Measurements from ENCODE around the gene ARL6IP6. TPM values are rescaled to one million over a fixed set of nuclear protein-coding genes. Genes with fewer than 3 reads are reported as not detected.
"Not testable (repeated sequence)": the region's sequence is repeated elsewhere in the genome, so short reads cannot be mapped to it uniquely, and the experiment has no call there.

Gene ARL6IP6
- polyA plus RNA-seq, 3 donors: 23.3 to 24.7 (median 23.4) TPM

- H3K27ac Mint-ChIP-seq: peak overlapping the region in 1 of 7 donors; percentile 4
- 100% methylated on average over 2 of the region's 4 CpGs for WGBS (ENCODE audit: insufficient coverage)
- H3K4me1 ChIP-seq (ENCODE audit: control insufficient read depth in 1 of 2, insufficient read depth in 2 of 2, low read length in 2 of 2): no peaks in the 10 kb centered on the region
- TF ChIP-seq CTCF (IDR thresholded peaks at IDR 0.05): no peak
- intact Hi-C loops (cut with micrococcal nuclease): no loop called here
- H3K4me3 Mint-ChIP-seq: no peak overlapping the region
- no peak for DNase-seq
- no peaks in the 10 kb centered on the region for H3K27me3 Mint-ChIP-seq (ENCODE audit: low read depth in 3 of 3)
- no peaks in the 10 kb centered on the region for H3K9me3 ChIP-seq (replicated peaks in 1 of 2; ENCODE audit: control insufficient read depth in 1 of 2, insufficient read depth in 1 of 2, low read length in 2 of 2)
- H4K20me1 ChIP-seq (ENCODE audit: insufficient read depth, low read length): no peaks in the 10 kb centered on the region
- no peaks in the 10 kb centered on the region for H3K4me1 Mint-ChIP-seq
- H3K4me2 ChIP-seq (replicated peaks; ENCODE audit: extremely low read depth, low read length, poor library complexity, severe bottlenecking): no peak overlapping the region
- peaks cover 0 to 2% (median 0%) of the 10 kb centered on the region in 7 donors for H3K9me3 Mint-ChIP-seq
- H3K36me3 ChIP-seq (replicated peaks in 1 of 2; ENCODE audit: control insufficient read depth in 1 of 2, insufficient read depth in 2 of 2, low read length in 2 of 2): peaks cover 32 to 67% of the 10 kb centered on the region in 2 donors
- no peak overlapping the region for H3K4me3 ChIP-seq (replicated peaks in 1 of 3; ENCODE audit: low read depth in 2 of 3, low read length in 3 of 3)
- peaks cover 43 to 48% of the 10 kb centered on the region in 2 donors for H3K36me3 Mint-ChIP-seq
- no peak overlapping the region for H3K27ac ChIP-seq (ENCODE audit: low read depth in 1 of 2, low read length in 2 of 2)
- H3K9ac ChIP-seq (ENCODE audit: insufficient read depth, low read length, poor library complexity, severe bottlenecking): no peak overlapping the region
- H3K27me3 ChIP-seq (ENCODE audit: control insufficient read depth in 2 of 2, insufficient read depth in 2 of 2, low read length in 2 of 2): no peaks in the 10 kb centered on the region
- no peak overlapping the region for H2AFZ ChIP-seq (ENCODE audit: insufficient read depth, low read depth, low read length, poor library complexity, severe bottlenecking)
- H3K79me2 ChIP-seq (ENCODE audit: insufficient read depth, low read length): no peaks in the 10 kb centered on the region
Observed at GRCh38 chr2:152761214-152761613, 42.8 kb downstream of the ARL6IP6 start.

DNA sequence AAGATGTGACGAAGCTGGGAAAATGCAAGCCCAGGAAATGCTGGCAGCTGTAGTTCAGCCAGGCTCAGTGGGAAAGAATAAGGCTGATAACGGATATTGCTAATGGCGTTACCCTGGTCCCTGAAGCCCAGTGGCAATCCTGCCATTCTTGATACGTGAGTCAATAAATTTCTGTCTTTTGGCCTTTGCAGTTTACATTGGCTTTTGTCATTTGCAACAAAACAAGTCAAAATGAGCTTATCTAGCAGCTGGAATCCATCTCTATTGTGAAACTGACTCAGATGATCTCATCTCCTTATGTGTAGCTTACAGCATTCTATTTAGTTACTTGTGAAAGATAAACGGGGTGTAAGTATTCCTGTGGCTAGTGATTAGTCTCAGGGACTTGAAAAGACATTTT, 43.8 kb downstream of the ARL6IP6 start:
- no peak overlapping the region for H3K4me3 ChIP-seq (replicated peaks in 1 of 3; ENCODE audit: low read depth in 2 of 3, low read length in 3 of 3)
- no peak for TF ChIP-seq CTCF (IDR thresholded peaks at IDR 0.05)
- no peaks in the 10 kb centered on the region for H3K9me3 ChIP-seq (replicated peaks in 1 of 2; ENCODE audit: control insufficient read depth in 1 of 2, insufficient read depth in 1 of 2, low read length in 2 of 2)
- DNase-seq: no peak
- H3K36me3 Mint-ChIP-seq: peaks cover 34 to 39% of the 10 kb centered on the region in 2 donors
- H3K79me2 ChIP-seq (ENCODE audit: insufficient read depth, low read length): no peaks in the 10 kb centered on the region
- H3K36me3 ChIP-seq (replicated peaks in 1 of 2; ENCODE audit: control insufficient read depth in 1 of 2, insufficient read depth in 2 of 2, low read length in 2 of 2): peaks cover 25 to 57% of the 10 kb centered on the region in 2 donors
- intact Hi-C loops (cut with micrococcal nuclease): no loop called here
- peaks cover 0 to 2% (median under 1%) of the 10 kb centered on the region in 7 donors for H3K9me3 Mint-ChIP-seq
- H3K27me3 Mint-ChIP-seq (ENCODE audit: low read depth in 3 of 3): no peaks in the 10 kb centered on the region
- H3K4me1 Mint-ChIP-seq: no peaks in the 10 kb centered on the region
- H3K27ac ChIP-seq (ENCODE audit: low read depth in 1 of 2, low read length in 2 of 2): no peak overlapping the region
- H2AFZ ChIP-seq (ENCODE audit: insufficient read depth, low read depth, low read length, poor library complexity, severe bottlenecking): no peak overlapping the region
- peak overlapping the region in 1 of 7 donors; percentile 62 for H3K27ac Mint-ChIP-seq
- H3K4me3 Mint-ChIP-seq: no peak overlapping the region
- WGBS (ENCODE audit: insufficient coverage): 100% methylated on average over 4 of the region's 5 CpGs
- H3K4me2 ChIP-seq (replicated peaks; ENCODE audit: extremely low read depth, low read length, poor library complexity, severe bottlenecking): no peak overlapping the region
- no peaks in the 10 kb centered on the region for H3K4me1 ChIP-seq (ENCODE audit: control insufficient read depth in 1 of 2, insufficient read depth in 2 of 2, low read length in 2 of 2)
- no peaks in the 10 kb centered on the region for H4K20me1 ChIP-seq (ENCODE audit: insufficient read depth, low read length)
- no peaks in the 10 kb centered on the region for H3K27me3 ChIP-seq (ENCODE audit: control insufficient read depth in 2 of 2, insufficient read depth in 2 of 2, low read length in 2 of 2)
- no peak overlapping the region for H3K9ac ChIP-seq (ENCODE audit: insufficient read depth, low read length, poor library complexity, severe bottlenecking)

DNA sequence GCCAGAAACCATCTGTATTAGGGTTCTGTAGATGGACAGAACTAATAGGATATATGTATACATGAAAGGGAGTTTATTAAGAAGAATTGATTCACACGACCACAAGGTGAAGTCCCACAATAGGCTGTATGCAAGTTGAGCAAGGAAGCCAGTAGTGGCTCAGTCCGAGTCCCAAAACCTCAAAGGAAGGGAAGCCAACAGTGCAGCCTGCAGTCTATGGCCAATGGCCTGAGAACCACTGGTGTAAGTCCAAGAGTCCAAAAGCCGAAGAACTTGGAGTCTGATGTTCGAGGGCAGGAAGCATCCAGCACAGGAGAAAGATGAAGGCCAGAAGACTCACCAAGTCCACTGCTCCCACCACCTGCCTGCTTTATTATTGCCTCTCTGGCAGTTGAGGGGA, 44.8 kb downstream of the ARL6IP6 start:
- H3K4me3 Mint-ChIP-seq, H3K27ac Mint-ChIP-seq, DNase-seq: not testable (repeated sequence)

More for the DNA sequence above, 44.8 kb downstream of the ARL6IP6 start:
- H3K9me3 ChIP-seq (replicated peaks in 1 of 2; ENCODE audit: control insufficient read depth in 1 of 2, insufficient read depth in 1 of 2, low read length in 2 of 2); H3K4me1 Mint-ChIP-seq; H3K79me2 ChIP-seq (ENCODE audit: insufficient read depth, low read length); H3K9ac ChIP-seq (ENCODE audit: insufficient read depth, low read length, poor library complexity, severe bottlenecking); H3K4me3 ChIP-seq (replicated peaks in 1 of 3; ENCODE audit: low read depth in 2 of 3, low read length in 3 of 3); H3K4me2 ChIP-seq (replicated peaks; ENCODE audit: extremely low read depth, low read length, poor library complexity, severe bottlenecking); H2AFZ ChIP-seq (ENCODE audit: insufficient read depth, low read depth, low read length, poor library complexity, severe bottlenecking); H3K27me3 ChIP-seq (ENCODE audit: control insufficient read depth in 2 of 2, insufficient read depth in 2 of 2, low read length in 2 of 2); H3K27ac ChIP-seq (ENCODE audit: low read depth in 1 of 2, low read length in 2 of 2); H3K4me1 ChIP-seq (ENCODE audit: control insufficient read depth in 1 of 2, insufficient read depth in 2 of 2, low read length in 2 of 2); intact Hi-C loops (cut with micrococcal nuclease); H3K27me3 Mint-ChIP-seq (ENCODE audit: low read depth in 3 of 3); H4K20me1 ChIP-seq (ENCODE audit: insufficient read depth, low read length): not testable (repeated sequence)
- peaks cover 15 to 48% of the 10 kb centered on the region in 2 donors for H3K36me3 ChIP-seq (replicated peaks in 1 of 2; ENCODE audit: control insufficient read depth in 1 of 2, insufficient read depth in 2 of 2, low read length in 2 of 2)
- Mint-ChIP-seq H3K9me3 (peaks cover 2 to 10% (median 6%) of the 10 kb centered on the region in 7 donors), H3K36me3 (peaks cover 34 to 37% of the 10 kb centered on the region in 2 donors)
- 91% methylated on average over 4 of the region's 4 CpGs for WGBS (ENCODE audit: insufficient coverage)
